ENCODE results near the gene IL20RA. TPM values are rescaled to one million over a fixed set of nuclear protein-coding genes. Genes with fewer than 3 reads are reported as not detected.

Gene IL20RA
- polyA plus RNA-seq, 1 donor (not counting 4 experiments of a cell fraction or from before 2014, with no cell fraction given), result 1.5 TPM

DNA sequence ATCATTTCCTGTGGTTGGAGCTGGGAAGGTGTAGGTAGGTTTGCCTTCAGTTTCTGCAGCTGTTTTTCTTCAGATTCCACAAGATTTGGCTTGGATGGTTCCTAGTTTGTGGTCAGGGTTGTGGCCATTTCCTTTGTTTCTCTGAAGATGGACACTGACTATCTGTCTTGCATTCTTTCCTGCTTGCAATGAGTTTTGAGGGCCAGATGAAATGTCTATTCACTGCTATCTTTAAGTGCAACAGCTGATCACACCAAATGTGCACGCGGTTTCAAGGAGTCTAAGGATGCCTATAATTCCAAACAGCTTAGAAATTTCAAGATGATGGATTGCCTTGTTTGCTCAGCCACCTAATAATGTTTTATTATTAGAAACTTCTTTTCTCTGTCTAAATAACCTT is 28.4 kb downstream of the IL20RA start:
- H3K79me2 ChIP-seq (ENCODE audit: control insufficient read depth, insufficient read depth, low read length), result no peaks in the 10 kb centered on the region
- H3K4me3 ChIP-seq (ENCODE audit: control insufficient read depth in 2 of 3, extremely low read depth in 1 of 3, insufficient read depth in 2 of 3, low read depth in 1 of 3, low read length in 3 of 3), result no peak overlapping the region
- no peak overlapping the region for H3K9ac ChIP-seq (ENCODE audit: control insufficient read depth, extremely low read depth, insufficient read depth, low read length)
- no peak for FAIRE-seq
- no peak overlapping the region for H3K4me2 ChIP-seq (ENCODE audit: control insufficient read depth, extremely low read depth, insufficient read depth, low read depth, low read length)
- no peak for DNase-seq (ENCODE audit: low read depth, low spot score)
- no peaks in the 10 kb centered on the region for H3K9me1 ChIP-seq (ENCODE audit: control insufficient read depth, extremely low read depth, insufficient read depth, low read length)
- H4K20me1 ChIP-seq (ENCODE audit: control insufficient read depth, extremely low read depth, insufficient read depth, low read length), result no peaks in the 10 kb centered on the region
- no peaks in the 10 kb centered on the region for H3K36me3 ChIP-seq (ENCODE audit: control insufficient read depth in 2 of 2, extremely low read depth in 1 of 2, insufficient read depth in 2 of 2, low read length in 2 of 2)
- H3K4me1 ChIP-seq (ENCODE audit: control insufficient read depth, extremely low read depth, insufficient read depth, low read length), result peaks cover 13% of the 10 kb centered on the region
- H2AFZ ChIP-seq (ENCODE audit: control insufficient read depth, low read length), result no peak overlapping the region
- no peak overlapping the region for H3K27ac ChIP-seq (ENCODE audit: control insufficient read depth, insufficient read depth, low read length)
- dilution Hi-C loops (cut with MboI; ENCODE audit: extremely low pct_ligation_motif_present, low sequenced_read_pairs), result no loop called here
- peaks cover 2% of the 10 kb centered on the region for H3K9me3 ChIP-seq (ENCODE audit: control insufficient read depth, low read depth, low read length)
- no peaks in the 10 kb centered on the region for H3K27me3 ChIP-seq (ENCODE audit: control insufficient read depth, extremely low read depth, insufficient read depth, low read length)
- TF ChIP-seq, protein P1, sequence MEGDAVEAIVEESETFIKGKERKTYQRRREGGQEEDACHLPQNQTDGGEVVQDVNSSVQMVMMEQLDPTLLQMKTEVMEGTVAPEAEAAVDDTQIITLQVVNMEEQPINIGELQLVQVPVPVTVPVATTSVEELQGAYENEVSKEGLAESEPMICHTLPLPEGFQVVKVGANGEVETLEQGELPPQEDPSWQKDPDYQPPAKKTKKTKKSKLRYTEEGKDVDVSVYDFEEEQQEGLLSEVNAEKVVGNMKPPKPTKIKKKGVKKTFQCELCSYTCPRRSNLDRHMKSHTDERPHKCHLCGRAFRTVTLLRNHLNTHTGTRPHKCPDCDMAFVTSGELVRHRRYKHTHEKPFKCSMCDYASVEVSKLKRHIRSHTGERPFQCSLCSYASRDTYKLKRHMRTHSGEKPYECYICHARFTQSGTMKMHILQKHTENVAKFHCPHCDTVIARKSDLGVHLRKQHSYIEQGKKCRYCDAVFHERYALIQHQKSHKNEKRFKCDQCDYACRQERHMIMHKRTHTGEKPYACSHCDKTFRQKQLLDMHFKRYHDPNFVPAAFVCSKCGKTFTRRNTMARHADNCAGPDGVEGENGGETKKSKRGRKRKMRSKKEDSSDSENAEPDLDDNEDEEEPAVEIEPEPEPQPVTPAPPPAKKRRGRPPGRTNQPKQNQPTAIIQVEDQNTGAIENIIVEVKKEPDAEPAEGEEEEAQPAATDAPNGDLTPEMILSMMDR (optimal IDR thresholded peaks at IDR 0.05 in 1 of 3, IDR thresholded peaks at IDR 0.05 in 1 of 3, conservative IDR thresholded peaks at IDR 0.05 in 1 of 3; ENCODE audit: extremely low read depth in 1 of 3, insufficient read depth in 2 of 3, low read length in 3 of 3), result no peak
- no peak for TF ChIP-seq EZH2 (IDR thresholded peaks at IDR 0.05; ENCODE audit: low read length)

DNA sequence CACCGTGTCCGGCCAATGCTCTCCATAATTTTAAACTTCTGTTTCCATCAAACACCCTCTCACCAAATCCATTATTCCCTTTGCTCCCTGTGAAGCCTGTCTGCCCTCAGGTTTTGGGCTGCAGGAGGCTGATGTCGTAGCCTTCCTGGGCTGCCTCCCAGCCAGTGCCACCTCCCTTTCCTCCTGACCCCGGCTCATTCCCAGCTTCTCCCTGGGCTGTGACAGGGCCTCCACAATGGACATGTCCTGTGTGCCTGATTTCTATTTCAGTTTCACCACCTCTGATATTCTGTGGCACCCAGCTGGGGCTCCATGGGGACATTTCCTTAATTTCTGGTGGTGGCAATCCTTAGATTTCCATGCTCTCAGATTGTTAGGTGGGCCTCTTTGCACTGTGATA is 28.8 kb downstream of the IL20RA start:
- no peaks in the 10 kb centered on the region for H3K27me3 ChIP-seq (ENCODE audit: control insufficient read depth, extremely low read depth, insufficient read depth, low read length)
- no peak overlapping the region for H2AFZ ChIP-seq (ENCODE audit: control insufficient read depth, low read length)
- no peaks in the 10 kb centered on the region for H3K79me2 ChIP-seq (ENCODE audit: control insufficient read depth, insufficient read depth, low read length)
- peaks cover 2% of the 10 kb centered on the region for H3K9me3 ChIP-seq (ENCODE audit: control insufficient read depth, low read depth, low read length)
- H4K20me1 ChIP-seq (ENCODE audit: control insufficient read depth, extremely low read depth, insufficient read depth, low read length), result no peaks in the 10 kb centered on the region
- H3K4me3 ChIP-seq (ENCODE audit: control insufficient read depth in 2 of 3, extremely low read depth in 1 of 3, insufficient read depth in 2 of 3, low read depth in 1 of 3, low read length in 3 of 3), result no peak overlapping the region
- no peak for TF ChIP-seq EZH2 (IDR thresholded peaks at IDR 0.05; ENCODE audit: low read length)
- TF ChIP-seq, protein P1 (optimal IDR thresholded peaks at IDR 0.05 in 1 of 3, IDR thresholded peaks at IDR 0.05 in 1 of 3, conservative IDR thresholded peaks at IDR 0.05 in 1 of 3; ENCODE audit: extremely low read depth in 1 of 3, insufficient read depth in 2 of 3, low read length in 3 of 3), result no peak
- DNase-seq (ENCODE audit: low read depth, low spot score) (no peak), FAIRE-seq (no peak)
- no peaks in the 10 kb centered on the region for H3K36me3 ChIP-seq (ENCODE audit: control insufficient read depth in 2 of 2, extremely low read depth in 1 of 2, insufficient read depth in 2 of 2, low read length in 2 of 2)
- H3K9me1 ChIP-seq (ENCODE audit: control insufficient read depth, extremely low read depth, insufficient read depth, low read length), result no peaks in the 10 kb centered on the region
- no peak overlapping the region for H3K9ac ChIP-seq (ENCODE audit: control insufficient read depth, extremely low read depth, insufficient read depth, low read length)
- no peak overlapping the region for H3K27ac ChIP-seq (ENCODE audit: control insufficient read depth, insufficient read depth, low read length)
- dilution Hi-C loops (cut with MboI; ENCODE audit: extremely low pct_ligation_motif_present, low sequenced_read_pairs), result no loop called here
- peaks cover 13% of the 10 kb centered on the region for H3K4me1 ChIP-seq (ENCODE audit: control insufficient read depth, extremely low read depth, insufficient read depth, low read length)
- H3K4me2 ChIP-seq (ENCODE audit: control insufficient read depth, extremely low read depth, insufficient read depth, low read depth, low read length), result no peak overlapping the region
